NB4 (cell line): ENCODE results near the gene ACD.

Experiments
- CTCF ChIP-seq: IDR thresholded peaks from one replicate; pipeline ENCODE4 v1.5.1; 2012; ENCODE audit warnings: low read depth, low read length
- POLR2A ChIP-seq: IDR thresholded peaks from 2 replicates; pipeline ENCODE4 v1.6.1; 2011; ENCODE audit warnings: mild to moderate bottlenecking; ENCODE audit not compliant: insufficient read length; ENCODE audit errors: extremely low read depth

GRCh38 chr16:67657751-67658518 is 2.1 kb downstream of the ACD start:
- no peak for TF ChIP-seq POLR2A
- no peak for TF ChIP-seq CTCF
